Measurements from ENCODE around the gene CDYL.

The CDYL gene

GRCh38 chr6:4885341-4885933, 109.2 kb downstream of the CDYL start:
- DNase-seq: no peak

- no peak for DNase-seq
Measured at GRCh38 chr6:4888841-4889240, 112.6 kb downstream of the CDYL start.

GRCh38 chr6:4889701-4890100, 113.5 kb downstream of the CDYL start:
- DNase-seq: no peak

DNA sequence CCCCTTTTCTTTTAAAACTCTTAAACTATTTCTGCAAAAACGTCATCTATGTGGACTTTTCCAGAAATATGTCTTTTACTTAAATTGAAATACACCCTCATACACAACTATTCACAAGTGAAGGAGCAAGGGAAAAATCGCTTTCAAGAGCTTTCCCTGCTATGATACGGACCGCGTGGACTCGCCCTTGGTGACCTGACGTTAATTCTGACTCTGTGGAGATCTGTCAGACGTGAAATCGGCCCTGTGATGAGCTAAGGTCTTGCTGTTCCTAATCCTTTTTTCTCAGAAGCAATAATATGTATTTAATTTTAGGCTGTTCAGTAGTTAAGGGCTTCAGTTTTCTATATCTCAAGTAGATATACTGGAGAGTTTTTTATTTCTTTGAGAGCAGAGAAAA, 114.0 kb downstream of the CDYL start:
- DNase-seq: no peak

GRCh38 chr6:4890627-4891026, 114.4 kb downstream of the CDYL start:
- no peak for DNase-seq

DNA sequence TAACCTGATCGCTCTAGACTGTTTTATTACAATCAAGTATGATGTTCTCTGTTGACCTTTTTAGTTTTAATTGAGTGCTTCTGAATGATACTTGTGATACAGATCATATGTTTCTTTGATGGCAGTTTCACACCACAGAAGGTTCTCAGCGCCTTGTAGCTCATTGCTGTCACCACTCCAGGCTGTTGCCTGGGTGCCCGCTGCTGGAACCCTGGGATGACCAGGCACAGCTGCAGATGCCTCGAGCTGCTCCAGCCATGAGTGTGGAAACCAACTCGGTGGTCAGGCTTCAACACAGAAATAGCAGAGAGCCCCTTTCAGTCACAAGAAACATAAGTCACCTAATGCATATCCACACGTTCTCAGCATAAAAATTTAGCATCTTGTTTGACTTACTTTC, 114.9 kb downstream of the CDYL start:
- DNase-seq: no peak

GRCh38 chr6:4892785-4893485, 116.7 kb downstream of the CDYL start:
- no peak for DNase-seq

DNA sequence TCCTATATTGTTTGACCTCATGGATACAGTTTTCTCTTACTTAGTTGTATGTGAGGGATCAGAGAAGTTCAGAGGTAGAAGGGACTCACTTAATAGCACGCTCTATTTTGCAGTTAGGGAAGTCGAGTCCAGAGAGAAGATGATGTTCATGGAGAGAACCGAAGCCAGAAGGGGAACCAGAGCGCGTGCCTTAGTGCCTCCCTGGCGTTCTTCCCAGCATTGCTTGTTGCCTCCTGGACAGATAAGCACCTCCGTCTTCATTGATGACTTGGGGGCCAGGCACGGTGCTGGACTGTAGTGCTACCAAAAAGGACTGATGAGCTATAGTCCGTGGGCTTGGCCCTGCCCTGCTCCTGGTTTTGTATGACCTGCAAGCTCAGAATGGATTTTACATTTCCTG, 117.8 kb downstream of the CDYL start:
- DNase-seq: no peak

GRCh38 chr6:4895971-4896370, 119.8 kb downstream of the CDYL start:
- DNase-seq: no peak

DNA sequence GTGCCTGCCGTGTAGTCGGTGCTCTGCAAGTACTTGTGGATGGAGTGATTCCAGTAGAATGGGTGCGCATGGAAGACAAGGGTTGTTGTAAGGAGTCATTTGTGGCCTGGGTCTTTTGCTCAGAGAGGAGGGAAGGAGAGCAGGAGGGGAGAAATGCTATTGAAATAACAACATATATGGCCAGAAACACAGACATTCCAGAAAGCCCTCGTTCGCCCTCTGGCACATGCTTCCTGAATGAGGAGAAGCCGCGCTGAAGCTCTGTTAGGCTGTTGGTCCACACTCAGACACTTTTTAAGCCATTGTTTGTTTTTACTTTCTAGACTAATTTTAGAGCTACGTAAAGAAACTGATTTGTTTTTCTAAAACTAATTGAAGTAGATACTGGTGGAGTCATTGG, 120.2 kb downstream of the CDYL start:
- no peak for DNase-seq

DNA sequence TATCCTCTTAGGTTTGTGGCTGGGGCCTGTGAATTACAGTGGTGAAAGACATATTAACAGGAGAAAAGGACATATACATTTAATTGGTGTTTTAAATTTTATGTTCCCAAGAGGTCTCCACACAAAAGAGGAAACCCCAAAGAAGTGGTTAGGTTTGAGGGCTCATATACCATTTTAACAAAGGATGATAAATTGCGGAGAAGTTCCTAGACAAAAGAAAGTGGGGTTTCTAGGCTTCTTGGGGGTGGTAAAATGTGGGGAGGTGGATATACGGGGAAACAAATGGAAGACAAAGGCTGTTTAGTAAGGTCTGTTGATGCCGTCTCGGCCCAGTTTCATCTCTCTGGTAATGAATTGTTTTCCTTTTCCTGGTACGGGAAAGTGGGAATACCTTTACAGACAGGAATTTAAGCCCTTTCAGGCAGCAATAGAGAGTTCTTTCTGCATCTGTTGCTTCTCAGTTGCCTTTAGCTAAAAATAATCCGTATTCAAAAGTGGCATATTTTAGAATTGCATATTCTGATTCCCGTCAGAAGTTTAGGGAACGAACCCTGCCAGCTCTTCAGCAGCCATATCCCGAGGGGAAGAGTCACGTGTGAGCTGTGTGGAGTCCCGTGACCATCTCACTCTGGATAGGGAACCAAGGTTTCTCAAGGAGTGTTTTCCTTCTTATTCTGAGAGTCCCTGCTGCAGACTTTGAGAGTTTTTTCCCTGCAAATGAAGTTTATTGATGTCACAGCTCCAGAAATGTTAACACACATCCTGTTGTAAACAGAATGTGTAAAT, 123.2 kb downstream of the CDYL start:
- no peak for DNase-seq

DNA sequence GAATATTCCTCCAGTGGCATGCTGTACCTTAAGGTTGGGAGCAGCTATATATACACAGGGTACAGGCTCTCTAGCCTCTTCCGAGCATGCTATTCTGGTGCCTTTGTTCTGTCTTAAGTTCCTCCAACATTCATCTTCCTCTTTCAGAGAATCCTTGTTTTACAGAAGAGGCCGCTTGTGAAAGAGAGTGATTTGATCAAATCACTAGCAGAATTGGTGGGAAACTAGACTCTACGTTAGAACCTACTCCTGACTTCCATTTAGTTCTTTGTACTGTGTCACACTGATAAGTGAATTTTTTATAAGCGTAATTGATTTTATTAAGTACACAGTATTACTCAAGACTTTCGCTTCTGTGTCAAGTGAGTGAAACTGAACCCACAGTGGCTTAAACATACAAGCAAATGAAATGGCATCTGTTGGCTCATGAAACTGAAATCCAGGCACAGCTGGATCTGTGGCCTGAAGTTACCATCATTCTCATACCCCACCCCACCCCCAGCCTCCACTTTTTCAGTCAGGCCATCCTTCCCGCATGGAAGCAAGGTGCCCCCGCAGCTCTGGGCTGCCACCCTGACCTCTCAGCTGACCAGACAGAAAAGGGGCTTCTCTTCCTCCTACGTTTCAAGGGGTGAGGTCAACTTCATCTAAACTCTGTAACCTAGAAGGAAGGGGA, 125.3 kb downstream of the CDYL start:
- no peak for DNase-seq

DNA sequence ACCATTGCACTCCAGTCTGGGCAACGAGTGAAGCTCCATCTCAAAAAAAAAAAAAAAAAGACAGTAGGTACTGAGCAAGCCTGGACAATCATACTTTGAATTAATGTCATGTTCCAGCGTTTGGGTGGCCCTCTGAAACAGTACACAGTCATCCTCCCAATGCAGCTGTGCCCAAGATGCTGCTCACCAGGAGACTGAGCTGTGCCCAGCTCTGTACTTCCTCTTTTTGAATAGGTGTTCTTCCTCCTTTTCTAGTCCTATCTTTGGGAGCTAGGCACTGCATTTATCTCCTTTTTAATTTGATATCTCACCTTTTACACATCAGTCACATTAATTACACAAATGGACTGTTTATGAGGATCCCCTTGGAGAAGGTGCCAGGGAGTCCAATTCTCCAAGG, 126.2 kb downstream of the CDYL start:
- DNase-seq: no peak

- no peak for DNase-seq
Measured at GRCh38 chr6:4903121-4903520, 126.9 kb downstream of the CDYL start.

- DNase-seq: no peak
Measured at GRCh38 chr6:4903751-4904370, 127.7 kb downstream of the CDYL start.

DNA sequence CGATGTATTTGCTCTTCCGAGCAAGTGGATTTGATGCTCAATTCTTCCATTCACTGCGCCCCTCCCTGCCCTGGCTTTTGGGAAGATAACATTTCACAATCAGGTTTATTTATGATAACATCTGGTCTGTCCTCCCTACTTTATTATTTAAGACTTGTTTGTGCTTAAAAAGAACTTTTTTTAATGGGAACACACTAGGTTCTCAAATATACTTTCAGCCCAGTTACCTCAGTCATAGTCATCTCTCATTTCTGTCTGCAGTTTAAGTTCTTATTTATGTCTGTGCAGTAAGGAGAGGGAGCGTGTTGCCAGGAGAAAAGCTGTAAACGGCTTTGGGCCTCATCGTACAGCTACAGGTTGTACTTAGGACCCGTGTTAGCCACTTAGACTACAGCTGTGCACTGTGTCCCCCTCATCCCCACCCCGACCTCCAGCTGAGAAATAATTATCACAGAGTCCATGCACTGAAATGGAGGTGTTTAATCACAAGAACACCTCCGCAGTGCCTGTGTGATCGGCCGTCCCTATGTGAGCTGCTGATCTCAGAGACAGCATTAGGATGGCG, 128.3 kb downstream of the CDYL start:
- DNase-seq: no peak

DNA sequence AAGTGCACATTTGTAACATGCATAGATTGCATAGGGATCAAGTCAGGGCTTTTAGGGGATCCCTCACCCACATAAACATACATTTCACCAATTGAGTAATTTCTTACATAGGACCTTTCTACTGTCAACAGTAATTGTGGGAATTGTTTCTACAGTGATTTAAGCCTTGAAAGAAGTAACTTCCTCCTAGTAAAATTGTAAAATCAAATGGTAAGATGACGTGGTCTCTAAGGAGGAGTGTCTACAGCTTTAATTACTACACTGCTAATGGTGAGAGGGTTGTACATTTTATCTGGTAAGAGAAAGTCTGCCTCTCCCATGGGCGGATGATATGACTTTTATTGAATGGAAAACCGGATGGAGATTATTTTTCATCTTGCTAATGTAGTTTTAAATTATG, 129.6 kb downstream of the CDYL start:
- no peak for DNase-seq

DNA sequence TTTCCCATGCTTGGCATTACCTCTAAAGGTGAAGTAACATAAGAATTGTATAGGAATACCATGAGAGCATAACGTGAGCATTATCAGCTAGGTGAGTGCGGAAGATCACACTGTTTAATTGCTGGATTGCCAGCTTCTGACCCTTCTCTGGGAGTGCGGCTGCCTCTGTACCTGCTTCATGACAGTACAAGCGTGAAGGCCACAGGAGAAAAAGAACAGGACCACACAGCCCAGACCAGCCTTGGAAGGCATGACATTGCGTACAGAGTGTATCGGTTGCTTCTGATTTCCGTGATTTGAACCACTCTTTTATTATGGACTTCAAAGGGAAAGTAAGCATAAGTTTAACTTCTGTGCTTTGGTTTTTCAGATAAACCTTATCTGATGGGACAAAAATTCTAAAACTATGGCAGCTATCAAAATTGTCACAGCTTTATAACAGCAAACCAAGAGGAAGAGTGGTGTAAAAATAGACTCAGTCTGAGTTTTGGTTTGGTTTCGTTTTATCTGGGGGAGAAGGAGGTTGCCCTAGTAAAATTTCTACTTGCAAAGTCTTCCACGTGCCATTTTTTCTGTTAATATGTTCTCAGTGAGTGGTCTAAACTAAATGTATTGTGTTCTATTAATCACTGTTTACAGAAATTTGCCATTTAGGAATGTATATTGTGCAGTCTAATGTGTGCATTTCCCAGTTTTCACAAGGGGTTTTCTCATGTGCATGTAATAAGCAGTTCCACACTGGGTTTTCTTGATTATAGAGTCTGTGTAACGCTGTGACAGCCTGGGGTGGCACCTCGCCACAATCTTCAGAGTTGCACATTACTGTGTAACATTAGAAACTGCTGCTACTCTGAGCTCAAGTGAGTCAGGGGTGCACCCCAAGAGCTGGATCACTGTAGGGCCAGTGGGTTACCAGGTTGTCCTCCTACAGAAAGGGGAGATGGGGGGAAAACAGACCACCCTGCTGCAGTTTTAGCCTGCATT, 130.4 kb downstream of the CDYL start:
- no peak for DNase-seq

GRCh38 chr6:4907602-4908001, 131.4 kb downstream of the CDYL start:
- no peak for DNase-seq

DNA sequence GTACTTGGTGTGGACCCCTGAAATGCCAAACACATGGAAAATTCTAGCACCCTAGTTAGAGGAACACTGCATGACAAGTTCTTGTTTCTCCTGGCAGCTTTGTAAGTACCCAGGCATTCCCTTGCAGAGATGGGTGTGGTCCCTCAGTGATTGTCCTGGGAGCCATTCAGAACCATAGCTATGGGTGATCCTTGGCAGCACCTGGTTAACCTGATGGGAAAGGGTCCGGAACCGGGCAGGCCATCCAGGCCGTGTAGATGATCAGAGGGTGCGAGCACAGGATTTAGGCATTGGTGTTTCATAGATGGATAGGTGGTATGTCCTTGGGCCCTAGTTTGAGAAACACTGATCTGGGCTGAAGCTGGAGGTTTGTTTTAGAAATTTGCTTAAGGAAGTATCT, 131.9 kb downstream of the CDYL start:
- no peak for DNase-seq

- no peak for DNase-seq
Measured at GRCh38 chr6:4909063-4909706, 133.0 kb downstream of the CDYL start.

Data from CD4-positive, alpha-beta T cell treated with Interleukin-17A for 1 hour (primary cell).